ENCODE measurements around the gene CYSRT1.

The CYSRT1 gene

DNA sequence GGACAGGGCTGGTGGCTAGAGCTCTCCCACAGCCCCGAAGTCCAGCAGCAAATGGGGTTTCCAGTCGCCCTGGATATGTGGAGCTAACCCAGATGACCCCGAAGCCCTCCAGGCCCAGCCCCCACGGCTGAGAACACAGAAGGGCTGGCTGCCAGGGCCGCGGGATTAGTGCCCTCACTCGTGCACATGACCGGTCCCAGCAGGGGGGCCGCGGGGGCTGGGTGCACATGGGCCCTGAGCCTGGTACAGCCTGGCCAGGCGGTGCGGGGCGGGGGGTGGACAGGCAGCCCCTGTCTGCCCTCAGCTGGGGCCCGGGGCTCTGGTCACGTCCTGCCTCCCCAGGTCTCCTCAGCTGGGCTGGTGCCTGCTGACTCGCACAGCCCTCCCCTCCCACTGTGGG lies 30.6 kb upstream of the CYSRT1 start:
- ATAC-seq (replicated peaks) (no peak), DNase-seq (no peak)
- no peaks in the 10 kb centered on the region for H3K27me3 Mint-ChIP-seq
- H3K36me3 Mint-ChIP-seq (ENCODE audit: insufficient read depth) = peaks cover 16% of the 10 kb centered on the region
- no peak overlapping the region for H3K4me3 Mint-ChIP-seq
- H3K4me1 Mint-ChIP-seq (ENCODE audit: low read depth in 2 of 2) = peaks cover 11% of the 10 kb centered on the region in 2 donors
- H3K9me3 Mint-ChIP-seq = no peaks in the 10 kb centered on the region
- H3K27ac Mint-ChIP-seq = no peak overlapping the region

DNA sequence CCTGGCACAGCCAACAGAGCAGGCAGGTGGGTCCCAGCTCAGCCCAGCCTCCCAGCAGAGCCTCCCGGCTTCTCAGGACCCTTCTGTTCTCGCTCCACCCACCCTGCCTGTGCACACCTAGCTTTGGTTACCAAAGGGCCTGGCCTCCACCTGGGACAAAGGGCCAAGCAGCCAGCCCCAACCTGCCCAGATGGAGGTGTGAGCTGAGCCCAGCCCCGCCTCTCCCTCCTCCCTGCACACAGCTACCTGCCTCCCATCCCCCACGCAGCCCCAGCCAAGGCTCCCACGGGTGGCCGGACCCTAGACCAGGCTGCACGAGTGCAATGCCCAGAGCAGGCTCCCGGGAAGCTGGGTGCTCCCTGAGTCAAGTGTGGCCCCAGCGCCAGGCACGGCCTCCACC lies 30.1 kb upstream of the CYSRT1 start:
- H3K27me3 Mint-ChIP-seq = no peaks in the 10 kb centered on the region
- H3K36me3 Mint-ChIP-seq (ENCODE audit: insufficient read depth) = peaks cover 16% of the 10 kb centered on the region
- ATAC-seq (replicated peaks) = no peak
- H3K27ac Mint-ChIP-seq = no peak overlapping the region
- no peaks in the 10 kb centered on the region for H3K9me3 Mint-ChIP-seq
- H3K4me3 Mint-ChIP-seq = no peak overlapping the region
- H3K4me1 Mint-ChIP-seq (ENCODE audit: low read depth in 2 of 2) = peaks cover 9% of the 10 kb centered on the region in 2 donors
- no peak for DNase-seq

DNA sequence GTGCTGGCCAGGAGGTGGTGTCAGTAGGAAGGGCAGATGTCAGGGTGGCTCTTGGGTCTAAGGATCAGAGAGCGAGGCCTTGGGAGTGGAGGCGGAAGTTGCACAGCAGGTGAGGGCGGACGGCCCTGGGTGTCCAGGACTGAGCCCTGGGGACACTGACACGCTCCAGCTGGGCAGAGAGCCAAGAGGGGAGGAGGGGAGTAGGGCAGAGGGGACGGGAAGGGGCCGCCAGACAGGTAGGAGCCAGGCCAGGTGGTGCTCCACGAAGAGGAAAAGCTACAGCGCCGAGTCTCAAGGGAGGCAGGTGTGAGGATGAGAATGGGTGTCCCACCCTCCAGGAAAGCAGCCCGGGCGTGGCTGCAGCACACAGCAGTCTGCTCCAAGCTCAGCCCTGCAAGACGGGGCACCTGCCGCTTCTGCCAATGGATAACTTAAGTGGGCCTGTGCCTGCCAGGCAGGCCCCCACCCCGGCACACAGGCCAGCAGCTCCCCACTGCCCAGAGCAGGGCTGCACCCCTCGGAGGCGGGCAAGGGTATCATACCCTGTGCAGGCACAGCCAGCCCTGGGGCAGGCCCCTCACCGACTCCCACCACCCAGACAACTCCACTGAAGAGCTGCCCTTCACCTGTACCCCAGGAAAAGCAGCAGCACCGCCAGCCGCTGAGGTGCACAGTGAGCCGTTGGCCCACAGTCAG lies 29.3 kb upstream of the CYSRT1 start:
- Mint-ChIP-seq H3K4me1 (ENCODE audit: low read depth in 2 of 2) (peaks cover 6% of the 10 kb centered on the region in 2 donors), H3K36me3 (ENCODE audit: insufficient read depth) (peaks cover 13% of the 10 kb centered on the region), H3K27ac (no peak overlapping the region), H3K9me3 (no peaks in the 10 kb centered on the region), H3K27me3 (no peaks in the 10 kb centered on the region), H3K4me3 (no peak overlapping the region)
- no peak for DNase-seq
- ATAC-seq (replicated peaks) = no peak

DNA sequence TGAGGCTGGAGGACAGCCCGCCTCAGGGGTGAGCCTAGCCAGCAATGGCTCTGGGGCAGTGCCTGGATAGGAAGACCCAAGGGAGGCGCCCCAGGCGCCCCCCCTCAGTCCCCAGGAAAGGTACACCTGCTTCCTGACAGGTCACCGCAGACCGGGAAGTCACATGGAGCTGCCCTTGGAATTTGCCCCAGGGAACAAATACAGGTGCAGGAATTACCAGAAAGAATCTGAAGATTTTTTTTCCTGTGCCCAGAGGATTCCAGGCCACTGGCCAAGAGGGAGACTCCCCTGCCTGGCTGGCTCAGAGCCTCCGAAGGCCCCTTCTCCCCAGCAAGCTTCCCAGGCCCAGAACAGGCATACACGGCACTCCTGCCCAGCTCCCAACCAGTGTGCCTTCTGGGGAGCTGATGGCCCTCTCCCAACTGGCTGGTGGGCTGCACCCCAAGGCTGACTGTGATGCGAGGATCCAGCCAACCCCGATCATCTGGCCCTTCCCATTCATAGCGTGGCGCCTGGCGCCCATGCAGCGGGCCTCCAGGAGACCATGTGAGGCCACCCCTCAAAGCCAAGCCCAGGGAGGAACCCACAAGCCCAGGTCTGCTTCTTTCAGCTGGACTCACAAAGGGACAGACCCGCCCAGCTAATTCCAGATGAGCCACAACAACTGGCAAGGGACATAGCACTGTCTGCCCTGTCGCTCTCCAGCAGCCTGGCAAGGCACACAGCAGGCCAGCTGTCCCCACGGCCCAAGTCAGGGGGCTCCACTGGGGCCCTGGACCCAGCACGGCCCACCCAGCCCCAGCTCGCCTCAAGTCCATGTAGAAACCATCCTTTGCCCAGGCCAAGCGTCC lies 26.7 kb upstream of the CYSRT1 start:
- peaks cover 8 to 14% of the 10 kb centered on the region in 2 donors for H3K4me1 Mint-ChIP-seq (ENCODE audit: low read depth in 2 of 2)
- H3K27ac Mint-ChIP-seq = no peak overlapping the region
- H3K36me3 Mint-ChIP-seq (ENCODE audit: insufficient read depth) = peaks cover 8% of the 10 kb centered on the region
- DNase-seq = no peak
- no peak for ATAC-seq (replicated peaks)
- no peaks in the 10 kb centered on the region for H3K27me3 Mint-ChIP-seq
- no peak overlapping the region for H3K4me3 Mint-ChIP-seq
- H3K9me3 Mint-ChIP-seq = no peaks in the 10 kb centered on the region

DNA sequence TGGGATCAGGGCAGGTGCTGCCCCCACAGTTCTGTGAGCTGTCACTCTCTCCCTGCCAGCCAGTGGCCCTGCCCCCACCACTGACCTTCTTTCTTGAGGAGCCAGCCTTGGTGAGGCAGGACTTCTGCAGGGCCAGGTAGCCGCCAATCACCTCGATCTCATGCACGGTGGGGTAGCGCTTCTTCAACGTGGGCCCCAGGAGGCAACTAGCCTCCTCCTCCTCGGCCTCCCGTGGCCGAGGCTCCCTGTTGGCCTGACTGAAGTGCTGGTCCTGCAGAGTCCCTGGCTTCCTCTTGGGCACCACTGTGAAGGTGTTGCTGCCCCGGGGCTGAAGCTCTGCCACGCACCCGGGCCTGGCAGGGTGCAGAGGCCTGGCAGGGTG lies 26.1 kb upstream of the CYSRT1 start:
- H3K9me3 Mint-ChIP-seq = no peaks in the 10 kb centered on the region
- H3K36me3 Mint-ChIP-seq (ENCODE audit: insufficient read depth) = peaks cover 8% of the 10 kb centered on the region
- H3K4me3 Mint-ChIP-seq = peak overlapping the region in 1 of 2 donors; percentile 85
- H3K27ac Mint-ChIP-seq = no peak overlapping the region
- no peak for ATAC-seq (replicated peaks)
- DNase-seq = no peak
- H3K4me1 Mint-ChIP-seq (ENCODE audit: low read depth in 2 of 2) = peaks cover 8 to 14% of the 10 kb centered on the region in 2 donors
- no peaks in the 10 kb centered on the region for H3K27me3 Mint-ChIP-seq

DNA sequence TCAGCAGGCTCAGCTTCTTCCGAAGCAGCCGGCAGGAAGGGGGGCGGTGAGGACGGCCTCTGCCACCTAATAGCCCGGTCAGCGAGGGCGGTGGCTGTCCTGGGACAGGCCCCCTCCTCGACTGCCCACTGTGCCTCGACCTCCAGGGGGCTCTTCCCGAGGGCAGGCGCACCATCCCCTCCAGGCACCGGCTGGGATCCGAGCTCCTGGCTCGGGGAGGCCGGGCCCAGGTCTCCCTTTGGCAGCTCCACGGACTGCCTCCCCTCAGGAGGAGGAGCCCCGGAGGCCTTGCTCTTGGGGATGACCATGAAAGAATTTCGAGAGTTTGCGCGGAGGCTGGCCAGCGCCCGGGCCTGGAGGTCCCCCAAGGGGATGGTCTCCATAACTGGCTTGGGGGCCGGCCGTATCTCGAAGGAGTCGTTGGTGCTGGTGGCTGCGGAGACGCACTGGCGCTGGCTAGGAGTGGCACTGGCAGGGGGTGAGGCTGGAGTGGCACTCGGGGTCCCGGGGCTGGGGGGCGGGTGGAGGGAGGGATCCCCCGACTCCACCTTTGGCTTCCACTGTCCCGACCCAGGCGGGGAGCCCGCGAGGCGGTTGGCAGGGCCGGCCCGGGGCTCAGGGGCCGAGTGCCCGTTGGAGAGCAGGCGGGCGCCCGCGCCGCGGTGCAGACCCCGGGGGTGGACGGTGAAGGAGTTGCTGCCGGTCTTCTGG lies 25.4 kb upstream of the CYSRT1 start:
- Mint-ChIP-seq H3K9me3 (no peaks in the 10 kb centered on the region), H3K36me3 (ENCODE audit: insufficient read depth) (peaks cover 15% of the 10 kb centered on the region), H3K4me3 (peak overlapping the region; percentile 77 to 85), H3K4me1 (ENCODE audit: low read depth in 2 of 2) (peaks cover 8 to 16% of the 10 kb centered on the region in 2 donors), H3K27ac (peak overlapping the region in 1 of 2 donors; percentile 83), H3K27me3 (no peaks in the 10 kb centered on the region)
- DNase-seq = no peak
- ATAC-seq (replicated peaks) = no peak

DNA sequence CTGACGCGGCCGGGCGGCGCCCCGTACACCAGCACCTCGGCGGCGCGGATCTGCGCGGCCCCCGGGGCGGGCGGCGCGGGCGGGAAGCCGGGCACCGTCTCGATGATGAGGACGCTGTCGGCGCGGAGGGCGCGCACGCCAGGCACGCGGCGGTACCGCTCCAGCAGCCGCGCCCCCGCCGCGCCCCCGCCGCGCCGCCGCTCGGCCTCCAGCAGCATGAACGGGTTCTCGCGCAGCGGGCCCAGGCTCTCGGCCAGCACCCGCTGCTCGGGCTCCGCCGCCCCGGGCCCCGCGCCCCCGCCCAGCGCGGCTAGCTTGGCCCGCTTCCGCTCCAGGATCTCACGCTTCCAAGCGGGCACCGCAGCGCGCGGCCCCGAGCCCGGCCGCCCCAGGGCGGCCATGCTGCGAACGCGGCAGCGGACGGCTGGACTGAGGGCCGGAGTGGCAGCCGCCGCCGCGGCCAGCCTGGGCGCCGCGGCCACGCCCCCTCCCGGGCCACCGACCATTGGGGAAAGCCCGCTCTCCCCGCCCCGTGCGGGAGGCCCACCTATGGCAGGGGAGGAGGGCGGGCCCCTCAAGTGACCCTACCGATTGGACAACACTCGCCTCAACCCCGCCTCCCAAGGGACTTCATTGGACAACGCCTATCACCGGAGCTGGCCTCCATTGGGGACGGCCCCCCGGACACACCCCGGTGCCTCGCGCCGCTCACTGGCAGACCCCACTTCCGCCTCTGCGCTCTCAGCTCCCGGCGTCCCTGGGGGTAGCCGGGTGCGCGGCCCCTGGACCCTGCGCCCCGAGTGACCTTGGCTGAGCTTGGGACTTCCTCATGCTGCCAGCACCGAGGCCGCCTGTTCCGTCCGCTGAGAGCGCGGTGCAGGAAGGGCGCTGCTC lies 24.4 kb upstream of the CYSRT1 start, which contains the start of gene TPRN:
Gene TPRN (minus strand): TSS at position 431 of the 894 bp plus-strand sequence. CDS start 30 bp downstream, at position 401.
- Mint-ChIP-seq H3K27me3 (no peaks in the 10 kb centered on the region), H3K4me3 (peak within 1 kb of the TSS; percentile 85), H3K27ac (peak within 1 kb of the TSS; percentile 81 to 89), H3K9me3 (no peaks in the 10 kb centered on the region), H3K4me1 (ENCODE audit: low read depth in 2 of 2) (peaks cover 8 to 20% of the 10 kb centered on the region in 2 donors), H3K36me3 (ENCODE audit: insufficient read depth) (peaks cover 25% of the 10 kb centered on the region)
- ATAC-seq (replicated peaks) (peak; percentile 90), DNase-seq (peak; percentile 97 to 98 (median 97))

DNA sequence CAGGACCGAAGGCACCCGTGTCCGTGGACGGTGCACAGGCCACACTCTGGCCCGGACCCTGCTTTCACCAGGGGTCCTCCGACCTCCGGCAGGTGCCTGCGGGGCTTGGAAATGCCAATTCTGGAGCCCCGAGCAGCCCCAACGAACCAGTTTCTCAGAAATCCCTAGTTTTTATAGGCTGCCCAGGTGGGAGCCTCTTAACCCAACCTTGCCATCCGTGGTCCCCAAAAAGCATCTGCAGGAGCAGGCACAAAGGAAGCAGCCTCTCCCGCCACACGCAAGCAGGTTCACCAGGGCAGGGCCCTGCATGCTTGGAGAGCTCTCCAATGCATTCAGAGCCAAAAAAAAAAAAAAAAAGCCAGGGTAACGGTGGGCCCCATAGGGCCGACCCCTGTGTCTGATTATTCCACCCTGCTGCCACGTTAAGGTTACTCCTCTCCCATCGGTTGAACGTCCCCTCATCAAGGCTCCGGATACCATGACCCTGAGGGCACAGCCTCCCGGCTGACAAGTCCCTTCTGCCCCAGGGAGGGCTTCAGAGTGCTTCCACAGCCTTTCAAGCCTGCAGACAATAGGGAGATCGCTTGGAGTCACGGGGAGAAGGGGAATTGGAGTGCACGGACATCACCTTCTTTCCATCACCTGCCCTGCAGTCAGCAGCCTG lies 23.6 kb upstream of the CYSRT1 start:
- Mint-ChIP-seq H3K36me3 (ENCODE audit: insufficient read depth) (peaks cover 33% of the 10 kb centered on the region), H3K9me3 (no peaks in the 10 kb centered on the region), H3K27ac (peak overlapping the region; percentile 81 to 89), H3K4me1 (ENCODE audit: low read depth in 2 of 2) (peaks cover 14 to 27% of the 10 kb centered on the region in 2 donors), H3K27me3 (no peaks in the 10 kb centered on the region), H3K4me3 (peak overlapping the region; percentile 85)
- ATAC-seq (replicated peaks) (no peak), DNase-seq (no peak)

DNA sequence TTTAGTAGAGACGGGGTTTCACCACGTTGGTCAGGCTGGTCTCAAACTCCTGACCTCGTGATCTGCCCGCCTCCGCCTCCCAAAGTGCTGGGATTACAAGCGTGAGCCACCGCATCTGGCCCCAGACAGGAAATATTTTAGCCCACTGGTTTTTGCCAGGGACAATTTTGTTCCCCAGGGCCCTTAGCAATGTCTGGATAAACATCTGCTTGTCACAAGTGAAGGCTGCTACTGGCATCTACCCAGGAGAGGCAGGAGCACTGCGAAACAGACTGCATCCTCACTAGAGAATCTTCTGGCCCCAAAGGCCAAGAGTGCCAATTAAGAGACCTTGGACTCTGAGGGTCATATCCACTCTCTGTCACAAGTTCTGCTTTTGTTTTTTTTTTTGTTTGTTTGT lies 22.0 kb upstream of the CYSRT1 start:
- Mint-ChIP-seq H3K4me1 (ENCODE audit: low read depth in 2 of 2) (peaks cover 29 to 40% of the 10 kb centered on the region in 2 donors), H3K36me3 (ENCODE audit: insufficient read depth) (peaks cover 40% of the 10 kb centered on the region), H3K9me3 (no peaks in the 10 kb centered on the region), H3K27ac (no peak overlapping the region), H3K27me3 (no peaks in the 10 kb centered on the region), H3K4me3 (peak overlapping the region in 1 of 2 donors; percentile 85)
- ATAC-seq (replicated peaks) (no peak), DNase-seq (no peak)

DNA sequence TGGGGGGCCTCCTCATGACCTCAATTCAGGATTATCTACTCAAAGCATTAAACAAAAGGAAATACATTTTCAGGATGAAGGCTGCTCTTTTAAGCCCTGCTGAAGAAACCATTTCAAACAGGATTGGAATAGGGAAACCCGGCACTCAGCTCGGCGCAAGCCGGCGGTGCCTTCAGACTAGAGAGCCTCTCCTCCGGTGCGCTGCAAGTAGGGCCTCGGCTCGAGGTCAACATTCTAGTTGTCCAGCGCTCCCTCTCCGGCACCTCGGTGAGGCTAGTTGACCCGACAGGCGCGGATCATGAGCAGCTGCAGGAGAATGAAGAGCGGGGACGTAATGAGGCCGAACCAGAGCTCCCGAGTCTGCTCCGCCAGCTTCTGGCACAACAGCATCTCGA lies 20.2 kb upstream of the CYSRT1 start:
- Mint-ChIP-seq H3K27ac (peak overlapping the region; percentile 96 to 97), H3K27me3 (no peaks in the 10 kb centered on the region), H3K4me3 (peak overlapping the region; percentile 91 to 94), H3K9me3 (no peaks in the 10 kb centered on the region), H3K36me3 (ENCODE audit: insufficient read depth) (peaks cover 40% of the 10 kb centered on the region), H3K4me1 (ENCODE audit: low read depth in 2 of 2) (peaks cover 26 to 40% of the 10 kb centered on the region in 2 donors)
- no peak for DNase-seq
- ATAC-seq (replicated peaks) = no peak

DNA sequence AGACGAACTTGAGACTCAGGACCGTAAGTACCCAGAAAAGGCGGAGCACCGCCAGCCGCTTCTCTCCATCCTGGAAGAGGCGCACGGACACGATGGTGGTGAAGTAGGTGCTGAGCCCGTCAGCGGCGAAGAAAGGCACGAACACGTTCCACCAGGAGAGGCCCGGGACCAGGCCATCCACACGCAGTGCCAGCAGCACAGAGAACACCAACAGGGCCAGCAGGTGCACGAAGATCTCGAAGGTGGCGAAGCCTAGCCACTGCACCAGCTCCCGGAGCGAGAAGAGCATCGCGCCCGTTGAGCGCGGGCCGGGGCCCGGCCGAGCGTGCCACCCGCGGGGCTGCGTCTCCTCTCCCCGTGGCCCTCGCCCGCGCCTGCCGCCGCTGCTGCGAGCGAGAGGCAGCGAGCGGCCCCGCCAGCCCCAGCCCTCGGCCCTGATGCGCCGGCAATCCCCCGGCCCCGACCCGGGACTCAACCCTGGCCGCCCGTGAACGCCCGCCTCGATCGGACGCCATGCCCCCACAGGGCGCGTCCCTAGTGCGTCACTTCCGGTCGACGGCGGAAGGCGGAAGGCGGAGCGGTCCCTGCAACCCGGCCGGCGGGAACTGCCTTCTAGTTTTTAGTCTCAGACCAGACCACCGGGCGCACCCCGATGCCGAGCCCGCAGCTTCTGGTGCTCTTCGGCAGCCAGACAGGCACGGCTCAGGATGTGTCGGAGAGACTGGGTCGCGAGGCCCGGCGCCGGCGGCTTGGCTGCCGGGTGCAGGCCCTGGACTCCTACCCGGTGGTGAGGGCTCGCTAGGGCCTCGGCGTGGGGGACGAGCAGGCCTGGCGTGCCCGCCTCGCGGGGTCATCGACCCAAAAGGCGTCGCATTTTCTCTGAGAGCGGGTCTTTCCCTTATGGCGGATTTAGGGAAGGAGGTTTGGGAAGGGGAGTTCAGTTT lies 19.6 kb upstream of the CYSRT1 start, which contains the start of the genes NDOR1 and TMEM203:
Gene NDOR1 (plus strand): TSS at position 575 of the 944 bp plus-strand sequence. CDS start 78 bp downstream, at position 653.
Gene TMEM203 (minus strand): TSS at position 523 of the 944 bp plus-strand sequence. CDS start 234 bp downstream, at position 289.
- peak within 1 kb of the TSS; percentile 91 to 94 for H3K4me3 Mint-ChIP-seq
- peak within 1 kb of the TSS; percentile 96 to 97 for H3K27ac Mint-ChIP-seq
- DNase-seq (peak; percentile 93 to 95 (median 94)), ATAC-seq (replicated peaks) (peak; percentile 60)
- peaks cover 26 to 40% of the 10 kb centered on the region in 2 donors for H3K4me1 Mint-ChIP-seq (ENCODE audit: low read depth in 2 of 2)
- H3K36me3 Mint-ChIP-seq (ENCODE audit: insufficient read depth) = peaks cover 45% of the 10 kb centered on the region
- no peaks in the 10 kb centered on the region for H3K27me3 Mint-ChIP-seq
- no peaks in the 10 kb centered on the region for H3K9me3 Mint-ChIP-seq

Measured in effector memory CD8-positive, alpha-beta T cell (primary cell).